HCT116 (cell line): ENCODE results near the gene LDLRAD4. TPM values are rescaled to one million over a fixed set of nuclear protein-coding genes. Genes with fewer than 3 reads are reported as not detected.

Source experiments
- ATAC-seq: fragments of 200-7000 bp; cut with Tn5 transposase; 2 replicates; pipeline ENCODE4 v1.9.1; 2020; ENCODE audit warnings: mild to moderate bottlenecking, moderate library complexity
- BruUV-seq: library from RNA; stranded (reverse); fragments of 400-500 nt; replicated peaks from 2 replicates; lab custom pipeline; 2021; lab: Mats Ljungman, UMichigan
- CTCF ChIA-PET: fragments of 300-600 bp; sonication (Branson Sonifier 250); formaldehyde crosslinking; loops from one replicate; lab custom pipeline; 2021; ENCODE audit warnings: antibody characterized with exemption; lab: Charles Lee
- POLR2A ChIA-PET: fragments of 300-600, 350-600 bp; sonication (Branson Sonifier 250); formaldehyde crosslinking; loops from one replicate; lab custom pipeline; 2021; ENCODE audit warnings: antibody characterized with exemption; lab: Charles Lee
- RAD21 ChIA-PET, 2 experiments: fragments of 300-600 bp; sonication (Branson Sonifier 250); formaldehyde crosslinking; loops; one replicate each; lab custom pipeline; 2023; ENCODE audit warnings: low total read pairs in 2 of 2; ENCODE audit not compliant: uncharacterized antibody in 2 of 2, unreplicated experiment in 2 of 2, low non-redundant PET in 1 of 2; lab: Charles Lee
- DNase-seq: peaks from one replicate; pipeline ENCODE4 v3.0.0-alpha.2; 2010; ENCODE audit warnings: low read depth, low spot score
- H2AFZ ChIP-seq: fragments of 200-600 bp; shearing (Covaris generic), sonication (generic); 2 replicates; pipeline ENCODE4 v1.6.1; 2017; ENCODE audit warnings: low read depth, mixed run types, mixed read lengths, antibody characterized with exemption, low read length; ENCODE audit not compliant: poor library complexity, severe bottlenecking
- H3K27ac ChIP-seq: 2 replicates; pipeline ENCODE4 v1.5.1; 2012; ENCODE audit warnings: low read depth, low read length
- H3K27me3 ChIP-seq: fragments of 200-600 bp; sonication (generic); 2 replicates; pipeline ENCODE4 v1.6.1; 2016; ENCODE audit warnings: mixed run types, low read length, mixed read lengths; ENCODE audit not compliant: insufficient read depth
- H3K36me3 ChIP-seq, 2 experiments: fragments of 200-500 bp in 1 of 2; fragments of 200-600 bp in 1 of 2; sonication (Bioruptor generic) in 1 of 2; sonication (generic) in 1 of 2; 2 replicates each; pipeline versions ENCODE4 v1.5.1 to v1.6.1; 2014 to 2016; ENCODE audit warnings: low read length in 2 of 2, inconsistent platforms in 1 of 2, mixed read lengths in 1 of 2, mixed run types in 1 of 2; ENCODE audit not compliant: insufficient read depth in 2 of 2, control insufficient read depth in 1 of 2
- H3K4me1 ChIP-seq, 2 experiments: fragments of 200-600 bp in 1 of 2; sonication (generic) in 1 of 2; 2 replicates each; pipeline versions ENCODE4 v1.5.1 to v1.6.1; 2012 to 2017; ENCODE audit warnings: low read length in 2 of 2, inconsistent platforms in 1 of 2, mild to moderate bottlenecking in 1 of 2, mixed read lengths in 1 of 2, mixed run types in 1 of 2, moderate library complexity in 1 of 2; ENCODE audit not compliant: insufficient read depth in 2 of 2, control insufficient read depth in 1 of 2
- H3K4me2 ChIP-seq: fragments of 200-600 bp; sonication (generic); 2 replicates; pipeline ENCODE4 v1.6.1; 2017; ENCODE audit warnings: mixed run types, low read length, mixed read lengths
- H3K4me3 ChIP-seq, 2 experiments: fragments of 200-600 bp in 1 of 2; sonication (generic) in 1 of 2; replicated peaks in 1 of 2; 2 replicates each; pipeline ENCODE4 v1.5.1; 2011 to 2016; ENCODE audit warnings: low read length in 2 of 2, control low read depth in 1 of 2, low read depth in 1 of 2, mild to moderate bottlenecking in 1 of 2, mixed read lengths in 1 of 2, mixed run types in 1 of 2
- H3K79me2 ChIP-seq: fragments of 200-600 bp; sonication (generic); 2 replicates; pipeline ENCODE4 v1.6.1; 2017; ENCODE audit warnings: mild to moderate bottlenecking, mixed run types, low read length, moderate library complexity, mixed read lengths; ENCODE audit not compliant: insufficient read depth
- H3K9ac ChIP-seq: fragments of 200-600 bp; sonication (generic); 2 replicates; pipeline ENCODE4 v1.6.1; 2016; ENCODE audit warnings: low read length, mixed read lengths
- H3K9me2 ChIP-seq: fragments of 200-600 bp; sonication (generic), shearing (Covaris generic); 2 replicates; pipeline ENCODE4 v1.6.1; 2017; ENCODE audit warnings: mixed run types, mild to moderate bottlenecking, moderate library complexity; ENCODE audit not compliant: insufficient read depth
- H3K9me3 ChIP-seq, 2 experiments: fragments of 200-500 bp in 1 of 2; fragments of 200-600 bp in 1 of 2; sonication (Bioruptor generic) in 1 of 2; sonication (generic) in 1 of 2; 2 replicates each; pipeline ENCODE4 v1.6.1; 2014 to 2017; ENCODE audit warnings: low read length in 2 of 2, mixed read lengths in 2 of 2, inconsistent platforms in 1 of 2, low read depth in 1 of 2, mild to moderate bottlenecking in 1 of 2, mixed run types in 1 of 2, moderate library complexity in 1 of 2; ENCODE audit not compliant: control insufficient read depth in 1 of 2, insufficient read depth in 1 of 2
- H4K20me1 ChIP-seq: fragments of 200-600 bp; sonication (generic), shearing (Covaris generic); 2 replicates; pipeline ENCODE4 v1.6.1; 2017; ENCODE audit warnings: mixed run types, mild to moderate bottlenecking, moderate library complexity; ENCODE audit not compliant: insufficient read depth
- CBX3 ChIP-seq: IDR thresholded peaks from 2 replicates; pipeline ENCODE4 v1.6.1; 2012; ENCODE audit warnings: low read depth
- CEBPB ChIP-seq: IDR thresholded peaks from 2 replicates; pipeline ENCODE4 v1.6.1; 2012; ENCODE audit warnings: low read depth
- EGR1 ChIP-seq: IDR thresholded peaks from 2 replicates; pipeline ENCODE4 v1.6.1; 2012; ENCODE audit warnings: low read depth
- ELF1 ChIP-seq: IDR thresholded peaks from 2 replicates; pipeline ENCODE4 v1.6.1; 2012; ENCODE audit warnings: low read depth, borderline replicate concordance
- EZH2 ChIP-seq: fragments of 200-600 bp; sonication (generic); IDR thresholded peaks from 2 replicates; pipeline ENCODE4 v1.6.1; 2017; ENCODE audit warnings: antibody characterized with exemption, mixed run types
- EZH2phosphoT487 ChIP-seq: fragments of 200-600 bp; IDR thresholded peaks from 2 replicates; pipeline ENCODE4 v1.6.1; 2018; ENCODE audit warnings: antibody characterized with exemption, borderline replicate concordance
- FOSL1 ChIP-seq: IDR thresholded peaks from 2 replicates; pipeline ENCODE4 v1.6.1; 2012; ENCODE audit warnings: low read depth
- POLR2A ChIP-seq: IDR thresholded peaks from 2 replicates; pipeline ENCODE4 v1.7.0; 2011; ENCODE audit warnings: borderline replicate concordance; ENCODE audit not compliant: insufficient read depth, insufficient read length; ENCODE audit errors: extremely low read depth
- POLR2AphosphoS5 ChIP-seq: IDR thresholded peaks from 2 replicates; pipeline ENCODE4 v1.6.1; 2011; ENCODE audit warnings: mild to moderate bottlenecking, low read depth, low read length, moderate library complexity
- RAD21 ChIP-seq: IDR thresholded peaks from 2 replicates; pipeline ENCODE4 v1.6.1; 2012; ENCODE audit warnings: low read depth, mild to moderate bottlenecking
- SIN3A ChIP-seq: IDR thresholded peaks from 2 replicates; pipeline ENCODE4 v1.6.1; 2012; ENCODE audit warnings: low read depth
- TCF7L2 ChIP-seq: IDR thresholded peaks from 2 replicates; pipeline ENCODE4 v1.7.0; 2011; ENCODE audit warnings: borderline replicate concordance, inconsistent platforms; ENCODE audit not compliant: insufficient read depth, insufficient read length; ENCODE audit errors: extremely low read depth
- YY1 ChIP-seq: IDR thresholded peaks from 2 replicates; pipeline ENCODE4 v1.6.1; 2011; ENCODE audit warnings: low read length, low read depth, moderate library complexity, mild to moderate bottlenecking; ENCODE audit not compliant: insufficient replicate concordance; ENCODE audit errors: extremely low read depth
- ZBTB33 ChIP-seq: IDR thresholded peaks from 2 replicates; pipeline ENCODE4 v1.6.1; 2011; ENCODE audit warnings: mild to moderate bottlenecking, low read length, moderate library complexity; ENCODE audit not compliant: insufficient replicate concordance; ENCODE audit errors: extremely low read depth
- ZFX ChIP-seq: fragments of 450-650 bp; IDR thresholded peaks from 2 replicates; pipeline ENCODE4 v1.6.1; 2017
- ZNF274 ChIP-seq: fragments of 200-500 bp; sonication (Bioruptor generic); IDR thresholded peaks from 2 replicates; pipeline ENCODE4 v1.6.1; 2014; ENCODE audit warnings: mild to moderate bottlenecking, low read depth, low read length, inconsistent platforms
- intact Hi-C: fragments of 100-400 bp; cut with micrococcal nuclease; formaldehyde crosslinking; loops from 2 replicates; pipeline ENCODE4 v1.10.0; 2022
- total RNA-seq: library from RNA; stranded (reverse); gene quantifications from one replicate; pipeline ENCODE4 v1.2.1, GENCODE V29; 2021; ENCODE audit not compliant: unreplicated experiment
- TF ChIP-seq, protein P1 (sequence below), 3 experiments: fragments of 200-600 bp in 1 of 3; sonication (generic) in 1 of 3; IDR thresholded peaks in 2 of 3; conservative IDR thresholded peaks in 1 of 3; 2 replicates each; pipeline ENCODE4 v1.5.1; 2012 to 2017; ENCODE audit warnings: low read depth in 2 of 3, low read length in 2 of 3, antibody characterized with exemption in 1 of 3, borderline replicate concordance in 1 of 3, control low read depth in 1 of 3, mild to moderate bottlenecking in 1 of 3, mixed read lengths in 1 of 3, mixed run types in 1 of 3, moderate library complexity in 1 of 3; ENCODE audit not compliant: insufficient read depth in 1 of 3
- TF ChIP-seq, protein P2 (sequence below): IDR thresholded peaks from 2 replicates; pipeline ENCODE4 v1.6.1; 2012
- TF ChIP-seq, protein P3 (sequence below): IDR thresholded peaks from 2 replicates; pipeline ENCODE4 v1.6.1; 2012

LDLRAD4 gene
- total RNA-seq, 1 experiment from 2014 or later = 1.2 TPM

DNA sequence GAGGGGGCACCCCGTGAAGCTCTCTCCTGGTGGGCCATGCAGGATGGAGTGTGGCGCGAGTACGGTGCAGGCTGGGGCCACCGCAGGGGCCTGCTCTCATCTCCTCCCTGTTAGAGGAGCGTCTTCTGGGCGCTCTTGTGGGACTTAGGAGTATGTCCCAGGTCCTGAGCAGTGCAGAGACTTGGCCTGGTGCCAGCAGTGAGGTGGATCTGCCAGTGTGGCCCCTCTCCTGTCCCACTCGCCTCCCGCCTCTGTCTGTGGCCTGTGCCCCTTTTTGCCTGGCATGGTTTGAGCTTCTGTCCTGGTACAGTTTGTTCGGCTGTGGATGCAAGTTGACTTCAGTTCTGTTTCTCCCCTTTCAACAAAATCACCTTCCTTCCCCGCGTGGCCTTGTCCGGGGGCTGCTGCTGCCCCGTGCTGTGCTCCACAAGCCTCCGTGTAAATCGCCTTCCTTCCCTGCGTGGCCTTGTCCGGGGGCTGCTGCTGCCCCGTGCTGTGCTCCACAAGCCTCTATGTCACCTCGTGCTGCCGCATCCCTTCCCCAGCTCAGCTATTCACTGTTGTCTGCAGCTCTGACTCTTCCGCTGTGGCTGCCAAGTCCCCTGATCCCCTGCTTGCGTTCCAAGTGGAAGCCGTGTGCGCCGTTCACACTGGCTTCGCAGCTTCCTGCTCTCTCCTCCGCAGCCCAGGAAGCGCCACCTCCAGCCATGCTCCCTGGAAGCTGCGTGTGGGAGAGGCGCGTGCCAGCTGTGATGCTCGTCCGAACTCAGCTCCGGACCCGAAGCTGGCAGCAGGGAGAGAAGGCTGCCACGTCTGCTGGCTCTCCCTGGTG lies 13.7 kb downstream of the LDLRAD4 start:
- H3K4me2 ChIP-seq = no peak overlapping the region
- TF ChIP-seq POLR2A (no peak), RAD21 (no peak), POLR2AphosphoS5 (no peak), ZBTB33 (no peak), ZNF274 (no peak), CEBPB (no peak), ELF1 (no peak), EZH2 (no peak), ZFX (no peak), TCF7L2 (no peak), YY1 (no peak), CBX3 (no peak), EGR1 (no peak), EZH2phosphoT487 (no peak), SIN3A (no peak), FOSL1 (no peak)
- TF ChIP-seq, protein P1, sequence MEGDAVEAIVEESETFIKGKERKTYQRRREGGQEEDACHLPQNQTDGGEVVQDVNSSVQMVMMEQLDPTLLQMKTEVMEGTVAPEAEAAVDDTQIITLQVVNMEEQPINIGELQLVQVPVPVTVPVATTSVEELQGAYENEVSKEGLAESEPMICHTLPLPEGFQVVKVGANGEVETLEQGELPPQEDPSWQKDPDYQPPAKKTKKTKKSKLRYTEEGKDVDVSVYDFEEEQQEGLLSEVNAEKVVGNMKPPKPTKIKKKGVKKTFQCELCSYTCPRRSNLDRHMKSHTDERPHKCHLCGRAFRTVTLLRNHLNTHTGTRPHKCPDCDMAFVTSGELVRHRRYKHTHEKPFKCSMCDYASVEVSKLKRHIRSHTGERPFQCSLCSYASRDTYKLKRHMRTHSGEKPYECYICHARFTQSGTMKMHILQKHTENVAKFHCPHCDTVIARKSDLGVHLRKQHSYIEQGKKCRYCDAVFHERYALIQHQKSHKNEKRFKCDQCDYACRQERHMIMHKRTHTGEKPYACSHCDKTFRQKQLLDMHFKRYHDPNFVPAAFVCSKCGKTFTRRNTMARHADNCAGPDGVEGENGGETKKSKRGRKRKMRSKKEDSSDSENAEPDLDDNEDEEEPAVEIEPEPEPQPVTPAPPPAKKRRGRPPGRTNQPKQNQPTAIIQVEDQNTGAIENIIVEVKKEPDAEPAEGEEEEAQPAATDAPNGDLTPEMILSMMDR (IDR thresholded peaks at IDR 0.05 in 2 of 3, conservative IDR thresholded peaks at IDR 0.05 in 1 of 3; ENCODE audit: borderline replicate concordance in 1 of 3, insufficient read depth in 1 of 3, low read depth in 2 of 3, low read length in 2 of 3) = no peak
- TF ChIP-seq, protein P2, sequence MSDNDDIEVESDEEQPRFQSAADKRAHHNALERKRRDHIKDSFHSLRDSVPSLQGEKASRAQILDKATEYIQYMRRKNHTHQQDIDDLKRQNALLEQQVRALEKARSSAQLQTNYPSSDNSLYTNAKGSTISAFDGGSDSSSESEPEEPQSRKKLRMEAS = no peak
- TF ChIP-seq, protein P3, sequence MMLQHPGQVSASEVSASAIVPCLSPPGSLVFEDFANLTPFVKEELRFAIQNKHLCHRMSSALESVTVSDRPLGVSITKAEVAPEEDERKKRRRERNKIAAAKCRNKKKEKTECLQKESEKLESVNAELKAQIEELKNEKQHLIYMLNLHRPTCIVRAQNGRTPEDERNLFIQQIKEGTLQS = no peak
- no peaks in the 10 kb centered on the region for H4K20me1 ChIP-seq
- no peak overlapping the region for H3K4me3 ChIP-seq
- no TSS peak for BruUV-seq
- H3K27ac ChIP-seq = no peak overlapping the region
- ChIA-PET POLR2A (no interaction called here), CTCF (no interaction called here), RAD21 (no interaction called here)
- H3K36me3 ChIP-seq = no peaks in the 10 kb centered on the region
- H2AFZ ChIP-seq = no peak overlapping the region
- H3K9me3 ChIP-seq = no peaks in the 10 kb centered on the region
- no peaks in the 10 kb centered on the region for H3K79me2 ChIP-seq
- no peak for ATAC-seq
- no peaks in the 10 kb centered on the region for H3K9me2 ChIP-seq
- peaks cover 6 to 9% of the 10 kb centered on the region in 2 experiments; a peak in 3 of 4 replicates for H3K4me1 ChIP-seq
- no peak for DNase-seq
- no peak overlapping the region for H3K9ac ChIP-seq
- no peaks in the 10 kb centered on the region for H3K27me3 ChIP-seq
- intact Hi-C loops = no loop called here
